ENCODE measurements around the gene FARP1.

Gene FARP1

DNA sequence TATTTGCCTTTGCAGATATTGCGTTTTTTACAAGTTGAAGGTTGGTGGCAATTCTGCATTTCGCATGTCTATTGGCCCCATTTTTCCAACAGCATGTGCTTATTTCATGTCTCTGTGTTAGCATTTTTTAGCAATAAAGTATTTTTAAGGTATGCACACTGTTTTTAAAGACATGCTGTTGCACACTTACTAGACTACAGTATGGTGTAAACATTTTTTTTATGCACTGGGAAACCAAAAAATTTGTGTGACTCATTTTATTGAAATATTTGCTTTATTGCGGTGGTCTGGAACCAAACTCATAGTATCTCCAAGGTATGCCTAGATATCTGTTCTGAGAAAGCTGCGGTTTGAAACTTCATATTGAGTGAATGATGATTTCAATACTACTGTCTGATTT is 89.6 kb downstream of the FARP1 start:
- no peak for DNase-seq

- no peak for DNase-seq
Measured at GRCh38 chr13:98233127-98233526, 90.2 kb downstream of the FARP1 start.

GRCh38 chr13:98234348-98234747 is 91.5 kb downstream of the FARP1 start:
- DNase-seq, result no peak

DNA sequence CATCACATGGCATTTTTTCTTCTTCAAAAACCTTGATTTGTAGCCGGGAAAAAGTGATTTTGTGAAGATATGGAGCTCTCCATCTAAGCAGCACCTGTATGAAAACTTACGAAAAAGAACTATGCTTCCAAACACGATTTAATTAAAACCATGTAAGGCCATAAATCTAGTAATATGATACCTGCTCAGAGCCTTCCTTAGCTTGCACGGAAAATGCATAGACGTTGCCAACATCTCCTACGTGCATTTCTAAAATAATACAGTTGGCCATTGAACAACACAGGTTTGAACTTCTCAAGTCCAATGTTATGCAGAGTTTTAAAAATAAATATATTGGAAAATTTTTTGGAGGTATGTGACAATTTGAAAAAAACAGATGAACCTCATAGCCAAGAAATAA is 93.3 kb downstream of the FARP1 start:
- no peak for DNase-seq

DNA sequence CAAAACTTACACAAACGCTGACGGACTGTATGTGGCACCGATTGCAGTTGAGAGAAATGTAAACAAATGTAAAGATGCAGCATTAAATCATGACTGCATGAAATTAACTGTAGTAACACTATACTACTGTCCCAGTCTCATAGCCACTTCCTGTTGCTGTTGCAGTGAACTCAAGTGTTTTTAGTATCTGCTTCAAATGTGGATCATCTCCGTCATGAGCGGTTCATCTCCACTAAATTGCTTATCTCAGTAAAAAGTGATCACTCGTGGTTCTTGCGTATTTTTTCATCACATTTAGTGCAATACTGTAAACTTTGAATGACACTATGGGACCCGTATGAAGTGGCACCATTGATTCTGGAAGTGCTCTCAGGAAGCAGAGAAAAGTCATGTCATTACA is 94.4 kb downstream of the FARP1 start:
- no peak for DNase-seq

DNA sequence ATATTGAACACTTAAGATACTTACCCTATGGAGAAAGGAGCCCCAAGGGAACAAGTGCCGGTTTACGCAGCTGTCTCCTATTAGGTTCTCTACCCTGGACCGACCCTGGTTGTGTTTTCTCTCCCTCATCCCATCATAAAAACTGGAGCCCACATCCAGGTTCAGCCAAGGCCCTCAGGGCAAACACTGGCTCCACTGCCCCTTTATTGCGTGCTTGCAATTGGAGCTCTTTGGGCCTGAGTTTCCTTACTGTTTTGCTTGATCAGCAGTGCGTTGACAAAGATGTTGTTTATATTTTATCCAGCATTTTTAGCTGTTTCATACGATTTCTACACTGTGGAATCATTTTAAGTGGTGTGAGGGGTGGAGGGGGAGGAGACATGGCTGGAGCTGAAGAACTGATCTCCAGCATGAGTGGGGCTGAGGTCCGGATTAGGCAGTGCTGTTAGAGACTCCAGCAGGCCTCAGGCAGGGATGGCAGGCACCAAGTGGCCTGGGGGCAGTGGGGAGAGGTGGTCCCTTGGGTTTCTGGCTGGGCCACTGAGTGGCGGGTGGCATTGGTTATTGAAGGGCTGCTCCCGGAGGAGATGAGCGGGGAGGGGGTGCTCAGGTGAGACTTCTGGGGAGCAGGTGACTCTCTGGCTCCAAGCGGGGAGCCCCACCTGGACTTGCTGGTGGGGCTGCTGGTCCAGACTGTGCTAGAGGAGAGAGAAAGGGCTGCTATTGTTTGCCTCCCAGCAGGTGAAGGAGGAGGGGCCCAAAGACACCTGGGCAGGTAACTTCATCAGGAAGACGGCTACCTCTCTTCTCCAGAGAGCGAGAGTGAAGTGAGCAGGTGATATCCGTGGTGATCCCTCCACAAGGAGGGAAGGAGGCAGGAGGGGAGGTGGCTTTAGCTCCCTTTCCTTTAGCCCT is 96.5 kb downstream of the FARP1 start:
- DNase-seq, result no peak

GRCh38 chr13:98240135-98240534 is 97.2 kb downstream of the FARP1 start:
- no peak for DNase-seq

- no peak for DNase-seq
Measured at GRCh38 chr13:98240974-98241373, 98.1 kb downstream of the FARP1 start.

DNA sequence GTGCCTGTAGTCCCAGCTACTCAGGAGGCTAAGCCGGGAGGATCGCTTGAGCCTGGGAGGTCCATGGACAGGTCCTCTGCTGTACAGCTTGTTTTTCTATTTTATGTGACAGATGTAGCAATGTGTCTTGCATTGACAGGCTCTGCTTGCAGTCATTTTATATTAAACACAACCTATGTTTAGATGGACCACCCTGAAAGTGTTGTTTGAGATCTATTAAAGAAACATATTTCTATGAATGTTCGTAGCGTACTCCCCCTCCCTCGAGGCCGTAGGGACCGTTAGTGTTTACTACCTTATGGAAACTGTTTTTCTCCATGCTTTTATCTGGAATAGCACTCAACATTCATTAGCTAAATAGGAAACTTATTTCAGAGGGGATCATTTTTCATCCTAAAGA is 99.1 kb downstream of the FARP1 start:
- DNase-seq, result no peak

- DNase-seq, result no peak
Measured at GRCh38 chr13:98242403-98242802, 99.5 kb downstream of the FARP1 start.

- no peak for DNase-seq
Measured at GRCh38 chr13:98243929-98244272, 101.0 kb downstream of the FARP1 start.

DNA sequence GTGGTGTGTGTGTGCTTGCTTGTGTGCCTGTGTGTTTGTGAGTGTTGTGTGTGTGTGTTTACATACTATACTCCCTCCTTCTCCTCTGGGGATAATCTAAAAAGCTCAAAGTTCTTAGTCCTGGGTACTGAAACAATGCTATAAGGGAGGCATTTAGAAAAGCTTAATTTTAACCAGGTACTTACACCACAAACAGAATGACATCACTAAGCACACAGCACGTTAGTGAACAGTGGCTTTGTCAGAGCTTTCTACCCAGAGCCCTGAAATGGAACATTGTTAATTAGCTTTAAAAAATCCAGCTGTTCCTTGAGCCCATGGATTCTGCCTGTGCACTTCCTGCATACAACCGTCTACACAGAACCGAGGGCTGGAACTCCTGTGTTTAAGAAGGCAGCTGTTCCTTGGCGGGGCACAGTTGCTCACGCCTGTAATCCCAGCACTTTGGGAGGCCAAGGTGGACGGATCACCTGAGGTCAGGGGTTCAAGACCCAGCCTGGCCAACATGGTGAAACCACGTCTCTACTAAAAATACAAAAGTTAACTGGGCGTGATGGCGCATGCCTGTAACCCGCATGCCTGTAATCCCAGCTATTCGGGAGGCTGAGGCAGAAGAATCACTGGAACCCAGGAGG is 103.8 kb downstream of the FARP1 start:
- DNase-seq, result no peak

- DNase-seq, result no peak
Measured at GRCh38 chr13:98251708-98252107, 108.8 kb downstream of the FARP1 start.

DNA sequence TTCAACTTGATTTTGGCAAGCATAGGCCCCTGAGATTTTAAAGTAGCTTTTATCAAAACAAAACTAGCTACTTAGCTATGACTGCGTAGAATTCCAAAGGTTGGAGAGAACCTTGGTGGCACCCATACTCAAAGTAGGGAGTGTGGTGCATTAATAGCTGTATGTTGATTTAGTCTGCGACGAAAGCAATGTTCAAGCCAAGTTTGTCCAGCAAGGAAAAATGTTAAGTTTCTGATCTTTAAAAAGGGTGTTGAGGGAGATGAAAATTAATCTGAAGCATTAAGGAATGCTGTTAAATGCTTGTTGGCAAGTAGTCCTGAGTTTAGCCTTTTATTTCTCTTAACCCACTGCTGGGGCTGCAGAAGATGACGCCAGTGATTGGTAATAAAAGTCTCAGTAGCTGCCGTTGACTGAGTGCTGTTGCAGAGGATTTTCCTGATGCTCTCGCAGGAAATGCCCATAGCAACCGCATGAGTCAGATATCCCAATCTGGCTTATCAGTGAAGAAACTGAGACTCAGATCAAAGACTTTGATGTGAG is 110.1 kb downstream of the FARP1 start:
- no peak for DNase-seq

DNA sequence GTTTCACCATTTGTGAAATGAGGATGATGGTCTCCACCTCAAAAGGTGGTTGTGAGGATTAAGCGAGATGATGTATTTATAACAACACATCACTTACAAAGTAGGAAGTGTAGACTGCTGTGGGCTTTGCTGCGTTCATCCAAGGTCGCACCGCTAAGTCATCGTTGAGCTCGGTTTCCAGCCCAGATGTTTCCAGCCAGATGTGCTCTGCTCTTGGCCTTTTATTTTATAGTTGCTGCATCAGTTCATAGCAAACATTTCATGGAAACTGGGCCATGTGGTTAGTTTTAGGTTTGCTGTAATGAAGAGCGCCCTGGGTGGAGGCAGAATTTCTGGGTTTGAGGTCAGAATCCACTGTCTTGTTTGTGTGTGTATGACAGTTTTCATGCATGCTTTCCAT is 110.6 kb downstream of the FARP1 start:
- DNase-seq, result no peak

DNA sequence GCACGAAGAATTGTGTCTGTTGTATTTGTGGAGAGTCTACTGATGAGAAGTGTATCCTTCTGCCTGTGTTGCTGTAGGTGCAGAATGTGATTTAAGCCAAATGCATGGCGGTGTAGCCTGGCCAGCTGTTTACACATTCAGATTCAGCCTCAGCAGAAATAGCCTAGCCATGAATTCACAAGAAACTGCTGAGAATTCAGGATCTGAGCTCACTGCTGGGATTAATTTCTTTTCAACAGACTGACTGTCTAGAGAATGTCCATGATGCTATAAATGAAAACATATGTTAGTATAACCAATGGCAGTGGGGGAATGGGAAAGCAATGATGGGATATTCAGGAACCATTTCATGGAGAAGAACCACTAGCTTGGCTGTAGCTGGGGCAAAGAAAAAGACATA is 111.6 kb downstream of the FARP1 start:
- DNase-seq, result no peak

GRCh38 chr13:98258226-98258625 is 115.3 kb downstream of the FARP1 start:
- DNase-seq, result no peak

DNA sequence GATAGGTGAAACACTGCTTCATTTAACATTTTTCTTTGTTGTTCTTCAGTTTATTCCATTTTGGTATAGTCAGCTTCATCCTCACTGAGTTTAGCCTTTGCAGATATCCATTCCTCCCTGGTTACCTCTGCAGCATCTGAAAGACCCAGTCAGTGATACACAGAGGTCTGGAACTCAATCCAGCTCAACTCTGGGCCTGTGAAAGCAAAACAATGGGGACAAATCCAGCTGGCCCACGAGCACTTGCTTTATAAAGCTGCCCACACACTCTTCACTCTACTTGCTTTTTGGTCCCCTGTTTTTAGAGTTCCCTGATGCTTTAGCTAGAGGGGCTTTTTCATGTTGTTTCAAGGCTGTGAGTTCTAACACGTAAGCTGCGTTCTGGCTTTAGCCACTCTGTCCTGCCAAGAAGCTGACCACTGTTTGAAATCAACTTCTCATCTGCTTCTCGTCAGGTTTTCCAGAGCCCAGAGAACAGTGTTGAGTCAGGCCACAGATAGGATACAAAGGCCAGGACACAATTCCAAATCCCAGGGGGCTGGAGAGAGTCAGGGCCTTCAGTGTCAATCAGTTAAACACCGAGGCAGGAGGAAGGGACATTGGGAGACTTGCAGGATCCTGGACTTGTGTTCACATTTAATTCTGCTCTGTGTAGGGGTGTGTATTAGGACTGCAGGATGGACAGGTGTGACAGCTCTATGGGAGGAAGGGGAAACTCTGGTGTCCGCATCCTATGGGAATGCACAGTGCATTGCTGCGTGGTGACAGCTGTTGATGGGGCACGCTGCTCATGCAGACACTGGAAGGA is 117.7 kb downstream of the FARP1 start:
- DNase-seq, result no peak

DNA sequence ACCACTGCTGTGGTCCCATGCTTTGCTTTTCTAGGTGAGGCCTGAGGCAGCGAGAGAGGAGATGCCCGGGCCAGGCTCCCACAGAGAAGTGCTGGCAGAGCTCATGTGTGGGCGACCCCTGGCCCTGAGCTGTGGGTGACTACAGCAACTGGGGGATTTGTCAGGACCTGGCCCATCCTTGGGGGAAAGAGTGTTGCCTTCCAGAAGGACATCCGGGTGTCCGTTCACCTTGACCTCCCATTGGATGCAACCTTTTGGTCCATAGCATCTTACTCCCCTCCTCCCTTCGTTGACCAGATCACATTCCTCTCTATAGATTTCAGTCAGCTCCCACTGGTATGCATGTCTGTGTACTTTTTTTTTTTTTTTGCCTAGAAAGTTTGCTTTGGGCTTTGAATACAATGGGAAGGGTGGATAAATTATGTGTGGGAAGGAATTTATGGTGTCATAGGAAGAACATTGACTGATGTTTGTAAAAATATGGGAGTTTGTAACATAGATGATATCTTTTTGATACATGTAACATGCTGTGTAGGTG is 118.3 kb downstream of the FARP1 start:
- no peak for DNase-seq

DNA sequence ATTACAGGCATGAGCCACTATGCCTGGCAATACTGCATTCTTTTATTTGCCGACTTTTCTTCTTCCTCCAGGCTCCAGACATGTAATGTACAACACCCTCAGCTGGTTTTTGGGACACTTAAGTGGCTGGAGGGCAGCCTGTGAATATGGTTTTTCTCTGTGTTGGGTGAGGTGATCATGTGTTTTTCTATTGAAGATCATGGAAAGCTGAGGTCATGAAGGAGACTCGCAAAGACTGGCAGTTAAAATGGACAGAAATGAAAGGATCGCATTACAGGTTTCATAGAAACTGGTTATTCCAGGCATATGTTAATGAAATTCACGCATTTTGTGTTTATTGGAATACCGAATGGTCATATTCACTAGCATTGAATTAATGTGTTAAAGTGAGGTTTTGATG is 119.4 kb downstream of the FARP1 start:
- no peak for DNase-seq

DNA sequence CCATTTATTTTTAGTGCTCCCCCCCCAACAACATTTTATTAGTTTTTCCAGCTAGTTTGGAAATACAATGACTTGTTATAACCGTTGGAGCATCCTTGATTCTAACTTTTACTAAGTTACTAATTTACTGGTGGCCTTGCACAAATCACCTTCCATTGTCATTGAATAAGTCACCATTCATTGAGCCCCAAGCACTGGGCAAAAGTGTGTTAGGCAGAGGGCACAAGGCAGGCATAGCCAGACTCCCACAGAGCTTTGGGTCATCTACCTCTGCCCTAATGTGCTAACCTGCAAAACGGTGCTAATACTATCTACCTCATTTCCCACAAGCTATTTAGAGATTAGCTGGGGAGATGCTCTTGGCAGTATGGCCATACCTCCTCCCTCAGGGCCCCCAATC is 120.9 kb downstream of the FARP1 start:
- DNase-seq, result no peak

- no peak for DNase-seq
Measured at GRCh38 chr13:98264877-98265276, 122.0 kb downstream of the FARP1 start.

Data from GDM1 (cell line).